ENCODE data around the gene MYH7. TPM values are rescaled to one million over a fixed set of nuclear protein-coding genes. Genes with fewer than 3 reads are reported as not detected.

The MYH7 gene
- total RNA-seq, 1 experiment from 2014 or later = not detected

DNA sequence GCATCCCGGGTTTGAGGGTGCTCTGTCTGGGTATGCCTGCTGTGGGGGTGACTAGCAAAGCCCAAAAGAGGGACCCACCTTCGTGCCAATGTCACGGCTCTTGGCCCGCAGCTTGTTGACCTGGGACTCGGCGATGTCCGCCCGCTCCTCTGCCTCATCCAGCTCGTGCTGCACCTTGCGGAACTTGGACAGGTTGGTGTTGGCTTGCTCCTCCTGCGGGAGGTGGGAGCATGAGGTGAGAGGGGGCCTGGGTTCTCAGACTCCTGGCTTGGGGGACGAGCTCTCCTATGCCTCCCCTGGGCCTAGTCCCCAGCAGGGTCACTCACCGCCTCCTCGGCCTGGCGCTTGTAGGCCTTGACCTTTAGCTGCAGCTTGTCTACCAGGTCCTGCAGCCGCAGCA is 21.8 kb downstream of the MYH7 start:
- peaks cover 15% of the 10 kb centered on the region for H3K27me3 Mint-ChIP-seq (ENCODE audit: low read depth)
- no peaks in the 10 kb centered on the region for H3K4me1 Mint-ChIP-seq
- TF ChIP-seq MYBL2 (CRISPR knock-in tag; IDR thresholded peaks at IDR 0.05) (no peak), ETV6 (CRISPR knock-in tag; IDR thresholded peaks at IDR 0.05) (no peak), CREB1 (CRISPR knock-in tag; IDR thresholded peaks at IDR 0.05) (no peak), NFATC4 (CRISPR knock-in tag; IDR thresholded peaks at IDR 0.05) (no peak), TCF7 (CRISPR knock-in tag; IDR thresholded peaks at IDR 0.05; ENCODE audit: low read depth) (no peak), CREM (CRISPR knock-in tag; IDR thresholded peaks at IDR 0.05) (no peak), FOXP1 (CRISPR knock-in tag; IDR thresholded peaks at IDR 0.05; ENCODE audit: borderline replicate concordance) (no peak), ZNF232 (CRISPR knock-in tag; IDR thresholded peaks at IDR 0.05) (no peak), ESRRA (CRISPR knock-in tag; IDR thresholded peaks at IDR 0.05; ENCODE audit: borderline replicate concordance) (no peak)
- TF ChIP-seq, protein P1, sequence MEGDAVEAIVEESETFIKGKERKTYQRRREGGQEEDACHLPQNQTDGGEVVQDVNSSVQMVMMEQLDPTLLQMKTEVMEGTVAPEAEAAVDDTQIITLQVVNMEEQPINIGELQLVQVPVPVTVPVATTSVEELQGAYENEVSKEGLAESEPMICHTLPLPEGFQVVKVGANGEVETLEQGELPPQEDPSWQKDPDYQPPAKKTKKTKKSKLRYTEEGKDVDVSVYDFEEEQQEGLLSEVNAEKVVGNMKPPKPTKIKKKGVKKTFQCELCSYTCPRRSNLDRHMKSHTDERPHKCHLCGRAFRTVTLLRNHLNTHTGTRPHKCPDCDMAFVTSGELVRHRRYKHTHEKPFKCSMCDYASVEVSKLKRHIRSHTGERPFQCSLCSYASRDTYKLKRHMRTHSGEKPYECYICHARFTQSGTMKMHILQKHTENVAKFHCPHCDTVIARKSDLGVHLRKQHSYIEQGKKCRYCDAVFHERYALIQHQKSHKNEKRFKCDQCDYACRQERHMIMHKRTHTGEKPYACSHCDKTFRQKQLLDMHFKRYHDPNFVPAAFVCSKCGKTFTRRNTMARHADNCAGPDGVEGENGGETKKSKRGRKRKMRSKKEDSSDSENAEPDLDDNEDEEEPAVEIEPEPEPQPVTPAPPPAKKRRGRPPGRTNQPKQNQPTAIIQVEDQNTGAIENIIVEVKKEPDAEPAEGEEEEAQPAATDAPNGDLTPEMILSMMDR (IDR thresholded peaks at IDR 0.05) = no peak
- TF ChIP-seq, protein P2, sequence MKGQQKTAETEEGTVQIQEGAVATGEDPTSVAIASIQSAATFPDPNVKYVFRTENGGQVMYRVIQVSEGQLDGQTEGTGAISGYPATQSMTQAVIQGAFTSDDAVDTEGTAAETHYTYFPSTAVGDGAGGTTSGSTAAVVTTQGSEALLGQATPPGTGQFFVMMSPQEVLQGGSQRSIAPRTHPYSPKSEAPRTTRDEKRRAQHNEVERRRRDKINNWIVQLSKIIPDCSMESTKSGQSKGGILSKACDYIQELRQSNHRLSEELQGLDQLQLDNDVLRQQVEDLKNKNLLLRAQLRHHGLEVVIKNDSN (CRISPR knock-in tag; IDR thresholded peaks at IDR 0.05) = no peak
- TF ChIP-seq, protein P3, sequence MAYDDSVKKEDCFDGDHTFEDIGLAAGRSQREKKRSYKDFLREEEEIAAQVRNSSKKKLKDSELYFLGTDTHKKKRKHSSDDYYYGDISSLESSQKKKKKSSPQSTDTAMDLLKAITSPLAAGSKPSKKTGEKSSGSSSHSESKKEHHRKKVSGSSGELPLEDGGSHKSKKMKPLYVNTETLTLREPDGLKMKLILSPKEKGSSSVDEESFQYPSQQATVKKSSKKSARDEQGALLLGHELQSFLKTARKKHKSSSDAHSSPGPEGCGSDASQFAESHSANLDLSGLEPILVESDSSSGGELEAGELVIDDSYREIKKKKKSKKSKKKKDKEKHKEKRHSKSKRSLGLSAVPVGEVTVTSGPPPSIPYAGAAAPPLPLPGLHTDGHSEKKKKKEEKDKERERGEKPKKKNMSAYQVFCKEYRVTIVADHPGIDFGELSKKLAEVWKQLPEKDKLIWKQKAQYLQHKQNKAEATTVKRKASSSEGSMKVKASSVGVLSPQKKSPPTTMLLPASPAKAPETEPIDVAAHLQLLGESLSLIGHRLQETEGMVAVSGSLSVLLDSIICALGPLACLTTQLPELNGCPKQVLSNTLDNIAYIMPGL (CRISPR knock-in tag; IDR thresholded peaks at IDR 0.05) = no peak
- TF ChIP-seq, protein P4, sequence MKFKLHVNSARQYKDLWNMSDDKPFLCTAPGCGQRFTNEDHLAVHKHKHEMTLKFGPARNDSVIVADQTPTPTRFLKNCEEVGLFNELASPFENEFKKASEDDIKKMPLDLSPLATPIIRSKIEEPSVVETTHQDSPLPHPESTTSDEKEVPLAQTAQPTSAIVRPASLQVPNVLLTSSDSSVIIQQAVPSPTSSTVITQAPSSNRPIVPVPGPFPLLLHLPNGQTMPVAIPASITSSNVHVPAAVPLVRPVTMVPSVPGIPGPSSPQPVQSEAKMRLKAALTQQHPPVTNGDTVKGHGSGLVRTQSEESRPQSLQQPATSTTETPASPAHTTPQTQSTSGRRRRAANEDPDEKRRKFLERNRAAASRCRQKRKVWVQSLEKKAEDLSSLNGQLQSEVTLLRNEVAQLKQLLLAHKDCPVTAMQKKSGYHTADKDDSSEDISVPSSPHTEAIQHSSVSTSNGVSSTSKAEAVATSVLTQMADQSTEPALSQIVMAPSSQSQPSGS (CRISPR knock-in tag; IDR thresholded peaks at IDR 0.05; ENCODE audit: borderline replicate concordance, low read depth) = no peak
- H3K36me3 Mint-ChIP-seq = no peaks in the 10 kb centered on the region
- no peaks in the 10 kb centered on the region for H3K9me3 Mint-ChIP-seq
- H3K4me3 Mint-ChIP-seq = no peak overlapping the region
- H3K27ac Mint-ChIP-seq = no peak overlapping the region
- ATAC-seq = no peak
- POLR2A ChIA-PET = no interaction called here
- CTCF ChIA-PET = interaction anchor here (0.6 to 2.7 kb wide), 2 partner anchors 13 to 34 kb away, joined by 3 to 8 read pairs; no protein-coding TSS in a partner anchor
- DNase-seq (ENCODE audit: low spot score) = no peak

DNA sequence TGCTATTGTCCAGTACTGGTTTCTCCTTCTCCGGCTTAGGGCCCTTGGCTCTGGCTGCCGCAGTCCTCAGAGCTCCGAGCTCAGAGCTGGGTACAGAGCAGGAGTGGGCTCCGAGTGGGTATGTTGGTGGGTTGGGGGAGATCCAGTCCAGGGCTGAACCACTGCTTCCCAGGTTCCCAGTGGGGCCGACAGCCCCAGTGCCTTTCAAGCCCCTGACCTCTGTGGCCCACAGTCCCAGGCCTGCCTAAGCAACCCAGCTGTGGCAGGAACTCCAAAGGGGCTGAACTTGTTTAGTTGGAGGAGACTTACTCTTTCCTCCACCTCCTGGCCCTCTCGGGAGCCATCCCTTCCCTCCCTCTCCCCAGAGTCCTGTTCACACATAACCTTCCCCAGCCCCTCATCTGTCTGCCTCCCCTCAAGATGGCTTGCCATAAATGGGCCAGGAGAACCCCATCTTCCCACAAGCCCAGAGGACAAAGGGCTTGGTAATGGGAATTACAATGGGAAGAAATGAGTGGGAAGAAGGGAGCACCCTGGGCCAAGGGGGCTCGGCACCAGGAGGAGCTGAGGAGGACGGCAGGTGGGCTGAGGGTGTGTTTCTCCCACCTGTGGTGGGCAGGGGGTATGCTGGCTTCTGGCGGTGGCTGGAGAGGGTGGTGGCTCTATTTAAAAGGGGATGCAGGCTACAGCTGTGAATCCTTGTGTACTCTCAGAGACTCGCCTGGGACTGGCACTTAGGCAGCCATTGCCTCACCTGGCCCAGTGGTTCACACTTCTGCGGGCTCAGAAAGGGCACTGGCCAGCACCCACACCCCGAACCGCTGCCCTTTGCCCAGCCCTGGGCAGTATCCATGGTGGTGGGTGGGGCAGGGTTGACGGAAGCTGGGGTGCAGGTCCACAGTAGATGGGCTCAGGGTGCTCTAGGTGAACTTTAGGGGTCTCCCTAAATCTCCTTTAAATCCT is 23.6 kb downstream of the MYH7 start:
- no peak overlapping the region for H3K27ac Mint-ChIP-seq
- no peaks in the 10 kb centered on the region for H3K36me3 Mint-ChIP-seq
- H3K27me3 Mint-ChIP-seq (ENCODE audit: low read depth) = peaks cover 22% of the 10 kb centered on the region
- TF ChIP-seq TCF7 (CRISPR knock-in tag; IDR thresholded peaks at IDR 0.05; ENCODE audit: low read depth) (no peak), SOX15 (CRISPR knock-in tag; IDR thresholded peaks at IDR 0.05) (no peak), ZNF121 (CRISPR knock-in tag; IDR thresholded peaks at IDR 0.05) (no peak), NFYB (CRISPR knock-in tag; conservative IDR thresholded peaks at IDR 0.05; ENCODE audit: low read depth) (no peak), TEAD4 (CRISPR knock-in tag; IDR thresholded peaks at IDR 0.05) (no peak), RELA (CRISPR knock-in tag; IDR thresholded peaks at IDR 0.05; ENCODE audit: borderline replicate concordance) (no peak), PRRX2 (CRISPR knock-in tag; IDR thresholded peaks at IDR 0.05) (no peak), NR3C1 (CRISPR knock-in tag; conservative IDR thresholded peaks at IDR 0.05; ENCODE audit: low read depth) (no peak), NFATC4 (CRISPR knock-in tag; IDR thresholded peaks at IDR 0.05) (no peak), ETV6 (CRISPR knock-in tag; IDR thresholded peaks at IDR 0.05) (no peak), RORB (CRISPR knock-in tag; IDR thresholded peaks at IDR 0.05) (no peak), OVOL2 (CRISPR knock-in tag; IDR thresholded peaks at IDR 0.05; ENCODE audit: borderline replicate concordance) (no peak)
- TF ChIP-seq, protein P5, sequence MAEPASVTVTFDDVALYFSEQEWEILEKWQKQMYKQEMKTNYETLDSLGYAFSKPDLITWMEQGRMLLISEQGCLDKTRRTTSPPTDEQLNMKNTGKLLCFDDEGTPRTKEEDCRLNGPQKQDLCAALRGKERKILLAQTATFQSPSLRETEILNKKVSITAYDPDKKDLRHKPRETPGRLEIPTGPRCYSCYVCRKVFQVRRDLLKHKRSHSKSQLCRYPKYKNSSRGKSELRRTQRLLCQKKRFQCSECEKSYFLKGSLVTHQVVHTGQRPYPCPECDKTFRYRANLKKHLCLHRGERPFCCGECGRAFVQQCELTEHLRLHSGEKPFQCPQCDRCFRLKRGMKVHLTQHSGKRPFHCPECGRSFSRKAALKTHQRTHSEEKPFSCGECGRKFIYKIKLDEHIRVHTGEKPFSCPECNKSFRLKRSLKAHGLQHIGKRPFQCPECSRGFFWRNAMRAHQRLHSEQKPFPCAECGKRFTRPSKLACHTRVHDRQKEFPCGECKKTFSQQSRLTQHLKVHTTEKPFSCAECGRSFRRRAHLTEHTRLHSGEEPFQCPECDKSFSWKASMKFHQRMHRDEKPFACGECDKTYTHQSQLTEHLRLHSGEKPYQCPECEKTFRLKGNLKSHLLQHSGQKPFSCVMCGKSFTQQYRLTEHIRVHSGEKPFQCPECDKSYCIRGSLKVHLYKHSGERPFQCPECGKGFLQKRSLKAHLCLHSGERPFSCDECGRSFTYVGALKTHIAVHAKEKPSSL (CRISPR knock-in tag; conservative IDR thresholded peaks at IDR 0.05) = no peak
- H3K4me3 Mint-ChIP-seq = no peak overlapping the region
- H3K9me3 Mint-ChIP-seq = no peaks in the 10 kb centered on the region
- no peaks in the 10 kb centered on the region for H3K4me1 Mint-ChIP-seq
- no peak for DNase-seq (ENCODE audit: low spot score)
- POLR2A ChIA-PET = no interaction called here
- CTCF ChIA-PET = interaction anchor here (1.2 to 2.2 kb wide), 2 partner anchors 32 to 51 kb away, joined by 3 to 11 read pairs; no protein-coding TSS in a partner anchor
- ATAC-seq = no peak

All from WTC11 (cell line).